Endodermal cell (in vitro differentiated cells): ENCODE data around the gene IMMP2L. TPM values are rescaled to one million over a fixed set of nuclear protein-coding genes. Genes with fewer than 3 reads are reported as not detected.

Experiments
- DNase-seq: peaks from one replicate; pipeline ENCODE4 v3.0.0-alpha.2; 2017
- H3K27ac ChIP-seq: 2 replicates; pipeline ENCODE4 v1.5.1; 2013; ENCODE audit warnings: mild to moderate bottlenecking, low read depth, low read length, moderate library complexity
- H3K27me3 ChIP-seq: 2 replicates; pipeline ENCODE4 v1.6.1; 2013; ENCODE audit warnings: mild to moderate bottlenecking, low read length, moderate library complexity; ENCODE audit not compliant: insufficient read depth, control insufficient read depth, poor library complexity, severe bottlenecking
- H3K36me3 ChIP-seq: 2 replicates; pipeline ENCODE4 v1.7.0; 2013; ENCODE audit warnings: mild to moderate bottlenecking, low read length, moderate library complexity; ENCODE audit not compliant: control insufficient read depth, insufficient read depth
- H3K4me1 ChIP-seq: one replicate; pipeline ENCODE4 v1.7.0; 2013; ENCODE audit warnings: low read length; ENCODE audit not compliant: control insufficient read depth, insufficient read depth
- H3K4me3 ChIP-seq: 2 replicates; pipeline ENCODE4 v1.5.1; 2013; ENCODE audit warnings: mild to moderate bottlenecking, low read length, moderate library complexity
- H3K9ac ChIP-seq: 2 replicates; pipeline ENCODE4 v1.6.1; 2013; ENCODE audit warnings: mild to moderate bottlenecking, low read length, moderate library complexity; ENCODE audit not compliant: poor library complexity, severe bottlenecking; ENCODE audit errors: extremely low read depth
- H3K9me3 ChIP-seq: 2 replicates; pipeline ENCODE4 v1.6.1; 2013; ENCODE audit warnings: mild to moderate bottlenecking, low read length, moderate library complexity; ENCODE audit not compliant: control insufficient read depth
- H3K27ac Mint-ChIP-seq: 2 replicates; pipeline ENCODE4 v1.8.0; 2020; ENCODE audit warnings: mixed read lengths
- H3K27me3 Mint-ChIP-seq: 2 replicates; pipeline ENCODE4 v1.8.0; 2021; ENCODE audit warnings: mild to moderate bottlenecking, mixed read lengths; ENCODE audit not compliant: insufficient read depth
- H3K36me3 Mint-ChIP-seq: 2 replicates; pipeline ENCODE4 v1.8.0; 2020; ENCODE audit warnings: low read depth, mixed read lengths
- H3K4me1 Mint-ChIP-seq: 2 replicates; pipeline ENCODE4 v1.8.0; 2020; ENCODE audit warnings: mixed read lengths
- H3K4me3 Mint-ChIP-seq: 2 replicates; pipeline ENCODE4 v1.8.0; 2020; ENCODE audit warnings: mild to moderate bottlenecking, moderate library complexity, mixed read lengths
- H3K9me3 Mint-ChIP-seq: 2 replicates; pipeline ENCODE4 v1.8.0; 2020; ENCODE audit warnings: mild to moderate bottlenecking, mixed read lengths
- WGBS, 2 experiments: methylation state at CpG; one replicate each; pipeline versions ENCODE4 v1.1.5 to v1.1.7; 2013; ENCODE audit warnings: missing lambda C conversion rate in 2 of 2, mixed read lengths in 1 of 2; ENCODE audit not compliant: insufficient coverage in 1 of 2, insufficient read length in 1 of 2; 5-methylcytosine and 5-hydroxymethylcytosine counted together
- total RNA-seq, 2 donors: library from RNA; stranded (reverse); fragmentation: NEBNext Ultra II Directional in 1 of 2; extraction: Animal tissue kit (Norgen Biotek cat#: 25700) in 1 of 2; gene quantifications; 2 replicates in 1 of 2; 3 replicates in 1 of 2; pipeline ENCODE4 v1.2.1, GENCODE V29; 2021
- TF ChIP-seq, protein P1 (sequence below): fragments of 200-600 bp; sonication (generic); conservative IDR thresholded peaks from 2 replicates; pipeline ENCODE4 v1.5.0; 2021; ENCODE audit warnings: antibody characterized with exemption, mild to moderate bottlenecking

Gene IMMP2L
- total RNA-seq, 2 donors from 2014 or later = 17.7 to 19.4 TPM

DNA sequence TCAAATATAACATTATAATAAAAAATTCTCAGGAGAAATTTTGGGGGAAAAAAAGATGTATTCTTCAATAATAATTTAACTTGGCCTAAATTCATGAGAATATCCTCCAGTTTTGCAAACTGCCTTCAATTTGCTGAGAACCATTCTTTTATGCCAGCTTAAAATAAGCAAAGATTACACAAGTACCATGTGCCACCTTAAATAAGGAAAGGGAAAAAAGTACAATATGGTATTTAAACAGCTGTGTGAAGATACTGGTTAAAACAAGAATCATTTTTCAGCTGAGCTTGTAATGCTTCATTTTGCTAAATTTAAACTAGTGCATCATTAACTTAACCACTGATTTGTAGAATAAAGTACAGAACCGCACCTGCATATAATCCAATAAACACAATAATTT is 253.6 kb downstream of the IMMP2L start:
- TF ChIP-seq, protein P1, sequence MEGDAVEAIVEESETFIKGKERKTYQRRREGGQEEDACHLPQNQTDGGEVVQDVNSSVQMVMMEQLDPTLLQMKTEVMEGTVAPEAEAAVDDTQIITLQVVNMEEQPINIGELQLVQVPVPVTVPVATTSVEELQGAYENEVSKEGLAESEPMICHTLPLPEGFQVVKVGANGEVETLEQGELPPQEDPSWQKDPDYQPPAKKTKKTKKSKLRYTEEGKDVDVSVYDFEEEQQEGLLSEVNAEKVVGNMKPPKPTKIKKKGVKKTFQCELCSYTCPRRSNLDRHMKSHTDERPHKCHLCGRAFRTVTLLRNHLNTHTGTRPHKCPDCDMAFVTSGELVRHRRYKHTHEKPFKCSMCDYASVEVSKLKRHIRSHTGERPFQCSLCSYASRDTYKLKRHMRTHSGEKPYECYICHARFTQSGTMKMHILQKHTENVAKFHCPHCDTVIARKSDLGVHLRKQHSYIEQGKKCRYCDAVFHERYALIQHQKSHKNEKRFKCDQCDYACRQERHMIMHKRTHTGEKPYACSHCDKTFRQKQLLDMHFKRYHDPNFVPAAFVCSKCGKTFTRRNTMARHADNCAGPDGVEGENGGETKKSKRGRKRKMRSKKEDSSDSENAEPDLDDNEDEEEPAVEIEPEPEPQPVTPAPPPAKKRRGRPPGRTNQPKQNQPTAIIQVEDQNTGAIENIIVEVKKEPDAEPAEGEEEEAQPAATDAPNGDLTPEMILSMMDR = no peak
- DNase-seq = no peak
- H3K9ac ChIP-seq = no peak overlapping the region
- no peaks in the 10 kb centered on the region for H3K27me3 Mint-ChIP-seq
- H3K9me3 Mint-ChIP-seq = no peaks in the 10 kb centered on the region
- no peaks in the 10 kb centered on the region for H3K27me3 ChIP-seq
- no peaks in the 10 kb centered on the region for H3K4me1 ChIP-seq
- H3K36me3 ChIP-seq = no peaks in the 10 kb centered on the region
- H3K27ac Mint-ChIP-seq = no peak overlapping the region
- WGBS, 2 experiments = 86 to 100% methylated on average over 1 of the region's 1 CpG
- H3K36me3 Mint-ChIP-seq = no peaks in the 10 kb centered on the region
- H3K4me3 Mint-ChIP-seq = no peak overlapping the region
- H3K4me3 ChIP-seq = no peak overlapping the region
- no peak overlapping the region for H3K27ac ChIP-seq
- H3K9me3 ChIP-seq = no peaks in the 10 kb centered on the region
- H3K4me1 Mint-ChIP-seq = no peaks in the 10 kb centered on the region

DNA sequence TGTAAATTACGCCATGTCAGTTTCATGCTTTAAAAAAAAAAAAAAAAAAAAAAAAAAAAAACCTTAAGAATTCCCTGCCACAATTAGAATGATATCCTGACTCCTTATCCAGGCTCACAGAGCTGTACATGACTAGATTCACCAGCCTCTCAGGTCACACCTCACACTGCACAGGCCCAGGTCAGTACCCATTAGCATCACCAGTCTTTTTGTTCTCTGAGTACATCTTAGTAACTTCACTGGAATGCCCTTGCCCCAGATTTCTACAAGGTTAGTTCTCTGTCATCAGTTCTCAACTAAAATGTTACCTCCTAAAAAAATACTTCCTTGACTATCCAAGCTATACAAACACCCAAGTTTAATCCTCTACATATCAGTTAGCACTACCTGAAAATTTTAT is 260.4 kb downstream of the IMMP2L start:
- 100% methylated on average over 1 of the region's 1 CpG; no CpG with 5 or more reads in 1 of the 2 experiments for WGBS, 2 experiments
- H3K36me3 ChIP-seq = no peaks in the 10 kb centered on the region
- H3K4me1 Mint-ChIP-seq = no peaks in the 10 kb centered on the region

DNA sequence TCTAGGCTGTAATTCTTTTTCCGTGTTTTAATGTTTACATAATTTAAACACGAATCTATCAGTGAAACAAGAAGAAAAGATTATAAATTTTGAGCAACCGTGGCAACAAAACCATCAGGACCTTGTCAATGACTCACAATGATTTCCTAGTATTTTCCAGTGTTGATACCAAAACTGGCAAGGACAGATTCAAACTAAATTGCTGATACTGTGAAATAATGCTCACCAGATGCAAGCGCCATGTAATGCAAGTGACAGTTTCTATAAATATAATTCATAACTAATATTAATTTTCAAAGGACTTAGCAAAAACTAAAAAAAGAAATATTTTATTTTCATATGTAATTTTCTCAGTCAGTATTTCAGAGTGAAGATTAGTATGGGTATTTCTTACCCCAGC is 267.8 kb downstream of the IMMP2L start:
- no peaks in the 10 kb centered on the region for H3K4me1 Mint-ChIP-seq
- no peak overlapping the region for H3K27ac Mint-ChIP-seq
- TF ChIP-seq, protein P1 = no peak
- H3K36me3 Mint-ChIP-seq = no peaks in the 10 kb centered on the region
- H3K36me3 ChIP-seq = no peaks in the 10 kb centered on the region
- H3K4me3 Mint-ChIP-seq = no peak overlapping the region
- no peaks in the 10 kb centered on the region for H3K27me3 ChIP-seq
- DNase-seq = no peak
- WGBS, 2 experiments = 86 to 94% methylated on average over 2 to 4 of the region's 4 CpGs
- no peak overlapping the region for H3K27ac ChIP-seq
- no peak overlapping the region for H3K4me3 ChIP-seq
- H3K9ac ChIP-seq = no peak overlapping the region
- H3K27me3 Mint-ChIP-seq = no peaks in the 10 kb centered on the region
- H3K9me3 Mint-ChIP-seq = peaks cover under 1% of the 10 kb centered on the region
- H3K9me3 ChIP-seq = no peaks in the 10 kb centered on the region
- H3K4me1 ChIP-seq = no peaks in the 10 kb centered on the region

More for the DNA sequence above, 260.4 kb downstream of the IMMP2L start:
- Histone ChIP-seq H3K9me3 (no peaks in the 10 kb centered on the region), H3K27ac (no peak overlapping the region), H3K4me1 (no peaks in the 10 kb centered on the region), H3K4me3 (no peak overlapping the region), H3K9ac (no peak overlapping the region), H3K27me3 (no peaks in the 10 kb centered on the region)
- no peaks in the 10 kb centered on the region for H3K9me3 Mint-ChIP-seq
- H3K27me3 Mint-ChIP-seq = no peaks in the 10 kb centered on the region
- no peaks in the 10 kb centered on the region for H3K36me3 Mint-ChIP-seq
- TF ChIP-seq, protein P1 = no peak
- H3K4me3 Mint-ChIP-seq = no peak overlapping the region
- DNase-seq = no peak
- no peak overlapping the region for H3K27ac Mint-ChIP-seq
